Subcutaneous adipose tissue (tissue), 4 donors: Measurements from ENCODE around the gene SIM2. TPM values are rescaled to one million over a fixed set of nuclear protein-coding genes. Genes with fewer than 3 reads are reported as not detected.

Experiments
- total RNA-seq, 4 donors: library from RNA; depleted of rRNA; stranded (reverse); fragments of >200 nt; gene quantifications; one replicate each; pipeline ENCODE4 v1.1.0, GENCODE V29; 2016
- TF ChIP-seq, protein P1 (sequence below): fragments of 450-650 bp; IDR thresholded peaks from one replicate; pipeline ENCODE4 v1.5.1; 2016; ENCODE audit warnings: low read depth, mild to moderate bottlenecking, control low read depth, antibody characterized with exemption, moderate library complexity

Gene SIM2
- total RNA-seq, 4 donors from 2014 or later, result not detected

DNA sequence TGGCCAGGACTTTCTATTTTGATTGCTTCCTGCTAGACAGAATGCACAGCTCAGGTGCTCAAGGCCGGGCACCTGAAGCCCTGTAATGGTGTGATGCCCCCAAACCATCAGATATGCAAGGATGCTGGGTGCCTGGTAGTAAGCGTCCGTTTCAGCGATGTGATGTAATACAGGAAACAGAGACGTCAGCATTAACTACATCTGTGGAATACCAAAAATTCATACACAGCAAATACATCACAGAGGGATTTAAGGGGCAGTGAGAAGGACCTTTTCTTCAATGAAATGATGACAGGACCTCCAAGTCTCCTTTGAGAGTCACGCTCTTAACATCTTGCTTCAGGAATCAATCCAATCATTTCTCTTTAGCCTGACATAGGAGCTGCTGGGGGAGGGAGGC is 64.4 kb downstream of the SIM2 start:
- TF ChIP-seq, protein P1, sequence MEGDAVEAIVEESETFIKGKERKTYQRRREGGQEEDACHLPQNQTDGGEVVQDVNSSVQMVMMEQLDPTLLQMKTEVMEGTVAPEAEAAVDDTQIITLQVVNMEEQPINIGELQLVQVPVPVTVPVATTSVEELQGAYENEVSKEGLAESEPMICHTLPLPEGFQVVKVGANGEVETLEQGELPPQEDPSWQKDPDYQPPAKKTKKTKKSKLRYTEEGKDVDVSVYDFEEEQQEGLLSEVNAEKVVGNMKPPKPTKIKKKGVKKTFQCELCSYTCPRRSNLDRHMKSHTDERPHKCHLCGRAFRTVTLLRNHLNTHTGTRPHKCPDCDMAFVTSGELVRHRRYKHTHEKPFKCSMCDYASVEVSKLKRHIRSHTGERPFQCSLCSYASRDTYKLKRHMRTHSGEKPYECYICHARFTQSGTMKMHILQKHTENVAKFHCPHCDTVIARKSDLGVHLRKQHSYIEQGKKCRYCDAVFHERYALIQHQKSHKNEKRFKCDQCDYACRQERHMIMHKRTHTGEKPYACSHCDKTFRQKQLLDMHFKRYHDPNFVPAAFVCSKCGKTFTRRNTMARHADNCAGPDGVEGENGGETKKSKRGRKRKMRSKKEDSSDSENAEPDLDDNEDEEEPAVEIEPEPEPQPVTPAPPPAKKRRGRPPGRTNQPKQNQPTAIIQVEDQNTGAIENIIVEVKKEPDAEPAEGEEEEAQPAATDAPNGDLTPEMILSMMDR, result no peak

DNA sequence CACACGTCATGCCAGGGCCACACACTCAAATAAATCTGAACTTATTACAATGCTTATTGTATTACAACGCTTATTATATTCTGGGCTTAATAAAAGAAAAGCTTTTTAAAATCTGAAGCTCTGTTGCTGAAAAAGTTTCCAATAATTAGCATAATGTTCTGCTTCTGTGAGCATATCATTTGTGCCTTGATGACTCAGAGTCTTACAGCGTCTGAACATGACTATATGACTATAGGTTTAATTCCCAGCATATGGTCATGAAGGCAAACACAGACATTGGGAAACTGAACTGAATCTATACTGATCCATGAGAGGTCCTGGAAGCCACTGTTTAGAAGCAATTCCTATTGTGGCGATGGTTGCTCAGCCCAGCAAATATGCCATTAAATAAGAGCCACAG is 66.3 kb downstream of the SIM2 start:
- TF ChIP-seq, protein P1, result no peak

GRCh38 chr21:36766511-36766910 is 67.6 kb downstream of the SIM2 start:
- TF ChIP-seq, protein P1, result no peak

GRCh38 chr21:36767096-36767495 is 68.2 kb downstream of the SIM2 start:
- TF ChIP-seq, protein P1, result no peak

DNA sequence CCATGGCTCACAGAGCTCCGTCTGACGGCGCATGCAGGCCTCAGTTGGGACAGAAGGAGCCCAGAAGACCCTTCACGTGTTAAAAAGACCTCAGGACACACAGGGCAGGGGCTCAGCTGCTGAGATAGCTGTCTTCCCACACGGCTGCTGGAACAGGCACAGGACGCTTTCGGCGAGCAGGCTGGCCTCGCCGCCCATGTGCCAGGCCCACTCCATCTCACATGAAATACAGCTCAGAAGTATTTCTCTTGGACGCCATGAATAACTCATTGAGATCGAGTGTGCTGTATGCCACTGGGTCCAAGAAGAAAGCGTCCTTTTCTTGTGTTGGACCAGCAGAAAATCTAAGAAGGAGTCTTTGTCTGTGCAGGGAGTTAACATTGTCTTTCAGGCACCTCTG is 69.6 kb downstream of the SIM2 start:
- TF ChIP-seq, protein P1, result no peak

GRCh38 chr21:36769051-36769839 is 70.3 kb downstream of the SIM2 start:
- TF ChIP-seq, protein P1, result no peak

- TF ChIP-seq, protein P1, result no peak
These were observed 74.2 kb downstream of the SIM2 start for GRCh38 chr21:36773117-36773516.
